Neural crest cell (in vitro differentiated cells): ENCODE measurements around the gene PMEPA1. TPM values are rescaled to one million over a fixed set of nuclear protein-coding genes. Genes with fewer than 3 reads are reported as not detected.

ENCODE experiments used
- DNase-seq: peaks from one replicate; pipeline ENCODE4 v3.0.0; 2021; ENCODE audit warnings: low read depth, mixed read lengths, low spot score
- H3K27ac Mint-ChIP-seq: one replicate; pipeline ENCODE4 v1.8.0; 2021; ENCODE audit warnings: mild to moderate bottlenecking, mixed read lengths; ENCODE audit not compliant: unreplicated experiment
- H3K27me3 Mint-ChIP-seq: 2 replicates; pipeline ENCODE4 v1.8.0; 2021; ENCODE audit warnings: low read depth, mild to moderate bottlenecking, mixed read lengths
- H3K36me3 Mint-ChIP-seq: 2 replicates; pipeline ENCODE4 v1.8.0; 2021; ENCODE audit warnings: low read depth, mild to moderate bottlenecking, mixed read lengths
- H3K4me1 Mint-ChIP-seq: 2 replicates; pipeline ENCODE4 v1.8.0; 2021; ENCODE audit warnings: mixed read lengths
- H3K4me3 Mint-ChIP-seq: one replicate; pipeline ENCODE4 v1.8.0; 2021; ENCODE audit warnings: mild to moderate bottlenecking, mixed read lengths
- H3K9me3 Mint-ChIP-seq: 2 replicates; pipeline ENCODE4 v1.8.0; 2021; ENCODE audit warnings: mixed read lengths
- total RNA-seq: library from RNA; stranded (reverse); gene quantifications from 2 replicates; pipeline ENCODE4 v1.2.1, GENCODE V29; 2021
- TF ChIP-seq, protein P1 (sequence below): fragments of 200-600 bp; sonication (generic); conservative IDR thresholded peaks from 2 replicates; pipeline ENCODE4 v1.5.0; 2021; ENCODE audit warnings: antibody characterized with exemption, mild to moderate bottlenecking

Gene PMEPA1
- total RNA-seq, 1 donor from 2014 or later: 3.2 TPM

GRCh38 chr20:57666834-57667157, 43.0 kb downstream of the PMEPA1 start:
- Mint-ChIP-seq H3K36me3 (no peaks in the 10 kb centered on the region), H3K4me3 (no peak overlapping the region), H3K27me3 (peaks cover 2% of the 10 kb centered on the region), H3K27ac (no peak overlapping the region), H3K9me3 (no peaks in the 10 kb centered on the region), H3K4me1 (peaks cover 7% of the 10 kb centered on the region)
- TF ChIP-seq, protein P1, sequence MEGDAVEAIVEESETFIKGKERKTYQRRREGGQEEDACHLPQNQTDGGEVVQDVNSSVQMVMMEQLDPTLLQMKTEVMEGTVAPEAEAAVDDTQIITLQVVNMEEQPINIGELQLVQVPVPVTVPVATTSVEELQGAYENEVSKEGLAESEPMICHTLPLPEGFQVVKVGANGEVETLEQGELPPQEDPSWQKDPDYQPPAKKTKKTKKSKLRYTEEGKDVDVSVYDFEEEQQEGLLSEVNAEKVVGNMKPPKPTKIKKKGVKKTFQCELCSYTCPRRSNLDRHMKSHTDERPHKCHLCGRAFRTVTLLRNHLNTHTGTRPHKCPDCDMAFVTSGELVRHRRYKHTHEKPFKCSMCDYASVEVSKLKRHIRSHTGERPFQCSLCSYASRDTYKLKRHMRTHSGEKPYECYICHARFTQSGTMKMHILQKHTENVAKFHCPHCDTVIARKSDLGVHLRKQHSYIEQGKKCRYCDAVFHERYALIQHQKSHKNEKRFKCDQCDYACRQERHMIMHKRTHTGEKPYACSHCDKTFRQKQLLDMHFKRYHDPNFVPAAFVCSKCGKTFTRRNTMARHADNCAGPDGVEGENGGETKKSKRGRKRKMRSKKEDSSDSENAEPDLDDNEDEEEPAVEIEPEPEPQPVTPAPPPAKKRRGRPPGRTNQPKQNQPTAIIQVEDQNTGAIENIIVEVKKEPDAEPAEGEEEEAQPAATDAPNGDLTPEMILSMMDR: no peak
- DNase-seq: no peak

- no peak for DNase-seq
- Mint-ChIP-seq H3K36me3 (no peaks in the 10 kb centered on the region), H3K27ac (no peak overlapping the region), H3K4me3 (no peak overlapping the region), H3K4me1 (peaks cover 4% of the 10 kb centered on the region), H3K9me3 (no peaks in the 10 kb centered on the region), H3K27me3 (peaks cover 2% of the 10 kb centered on the region)
- TF ChIP-seq, protein P1: no peak
Observed at GRCh38 chr20:57666106-57666833, 43.5 kb downstream of the PMEPA1 start.

- Mint-ChIP-seq H3K4me3 (no peak overlapping the region), H3K27me3 (peaks cover 2% of the 10 kb centered on the region), H3K9me3 (no peaks in the 10 kb centered on the region), H3K36me3 (no peaks in the 10 kb centered on the region), H3K27ac (no peak overlapping the region), H3K4me1 (peaks cover 4% of the 10 kb centered on the region)
- no peak for DNase-seq
- TF ChIP-seq, protein P1: no peak
Observed at GRCh38 chr20:57665589-57665971, 44.2 kb downstream of the PMEPA1 start.

DNA sequence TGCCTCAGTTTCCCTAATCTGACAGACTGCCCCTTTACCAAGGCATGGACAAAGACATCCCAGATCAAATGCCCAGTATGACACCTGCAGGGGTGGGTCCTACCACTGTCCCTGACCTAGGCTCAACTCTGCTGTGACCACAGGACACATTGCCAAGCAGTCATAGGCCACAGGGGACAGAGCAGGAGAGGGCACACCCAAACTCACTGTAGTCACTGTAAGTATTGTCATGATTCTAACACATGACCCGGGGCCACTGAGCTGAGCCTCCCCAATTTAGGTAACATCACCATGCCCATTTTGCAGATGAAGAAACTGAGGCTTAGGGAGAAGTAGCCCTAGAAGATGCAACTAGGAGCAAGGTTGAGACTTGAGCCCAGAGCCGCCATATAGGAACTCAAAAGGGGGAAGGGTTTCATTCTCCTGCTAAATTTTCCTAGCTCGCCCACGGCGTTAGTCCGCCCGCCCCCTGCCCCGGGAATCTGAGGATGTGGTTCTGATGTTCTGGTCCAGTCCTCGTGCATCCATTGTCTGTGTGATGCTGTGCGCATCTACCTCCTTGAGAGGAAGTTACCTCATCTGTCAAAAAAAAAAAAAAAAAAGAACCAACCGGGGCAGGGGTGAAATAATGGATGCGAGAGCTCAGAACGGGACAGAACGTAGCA, 44.8 kb downstream of the PMEPA1 start:
- H3K36me3 Mint-ChIP-seq: no peaks in the 10 kb centered on the region
- no peak overlapping the region for H3K27ac Mint-ChIP-seq
- H3K4me3 Mint-ChIP-seq: no peak overlapping the region
- peaks cover 4% of the 10 kb centered on the region for H3K4me1 Mint-ChIP-seq
- no peaks in the 10 kb centered on the region for H3K9me3 Mint-ChIP-seq
- TF ChIP-seq, protein P1: no peak
- peaks cover 2% of the 10 kb centered on the region for H3K27me3 Mint-ChIP-seq
- DNase-seq: no peak

DNA sequence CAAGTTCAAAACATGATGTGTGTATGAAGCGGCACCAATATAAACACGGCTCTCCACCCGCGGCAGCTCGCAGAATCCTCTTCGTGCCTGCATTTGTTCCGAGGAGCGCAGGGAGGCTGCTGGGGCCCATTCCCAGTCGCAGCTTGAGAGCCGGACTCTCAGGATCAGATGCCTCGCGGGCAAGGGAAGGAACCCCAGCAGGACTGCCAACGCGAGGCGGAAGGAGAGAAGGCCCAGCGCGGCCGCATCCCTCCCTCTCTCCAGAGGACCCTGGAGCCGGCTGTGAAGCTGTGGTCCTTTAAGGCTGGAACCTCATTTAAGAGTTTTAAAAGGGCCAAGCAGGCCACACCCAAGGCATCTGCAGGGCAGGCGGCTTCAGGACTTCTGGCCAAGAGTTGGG, 45.3 kb downstream of the PMEPA1 start:
- TF ChIP-seq, protein P1: no peak
- H3K27ac Mint-ChIP-seq: no peak overlapping the region
- peaks cover 2% of the 10 kb centered on the region for H3K27me3 Mint-ChIP-seq
- DNase-seq: no peak
- no peaks in the 10 kb centered on the region for H3K9me3 Mint-ChIP-seq
- peaks cover 4% of the 10 kb centered on the region for H3K4me1 Mint-ChIP-seq
- H3K4me3 Mint-ChIP-seq: no peak overlapping the region
- no peaks in the 10 kb centered on the region for H3K36me3 Mint-ChIP-seq
